GM12878 (cell line): ENCODE results near the gene HHIPL1. TPM values are rescaled to one million over a fixed set of nuclear protein-coding genes. Genes with fewer than 3 reads are reported as not detected.

Source experiments
- ATAC-seq: fragments of 200-7000 bp; cut with Tn5 transposase; 3 replicates; pipeline ENCODE4 v1.9.1; 2020; ENCODE audit warnings: mild to moderate bottlenecking, moderate library complexity
- BruUV-seq: library from RNA; stranded (reverse); fragments of 400-500 nt; replicated peaks from 2 replicates; lab custom pipeline; 2021; lab: Mats Ljungman, UMichigan
- CTCF ChIA-PET: fragments of 300-600 bp; sonication (Branson Sonifier 250); formaldehyde crosslinking; extraction: SDS; loops from one replicate; lab custom pipeline; 2021; ENCODE audit warnings: inconsistent platforms; lab: Yijun Ruan, JAX
- POLR2A ChIA-PET: fragments of 350-600 bp; formaldehyde crosslinking; extraction: SDS; loops from one replicate; lab custom pipeline; 2021; ENCODE audit warnings: inconsistent platforms; lab: Charles Lee
- RAD21 ChIA-PET: fragments of 300-600 bp; sonication (Branson Sonifier 250); formaldehyde crosslinking; loops from one replicate; lab custom pipeline; 2023; ENCODE audit warnings: antibody characterized with exemption; ENCODE audit not compliant: unreplicated experiment; lab: Charles Lee
- SMC1A ChIA-PET: fragments of 300-600 bp; sonication (Branson Sonifier 250); formaldehyde crosslinking; loops from one replicate; lab custom pipeline; 2023; ENCODE audit not compliant: unreplicated experiment, uncharacterized antibody; lab: Charles Lee
- DNase-seq: peaks from one replicate; pipeline ENCODE4 v3.0.0-alpha.2; 2011; ENCODE audit warnings: low read depth, low spot score
- FAIRE-seq: peaks from 3 replicates; lab custom pipeline; 2011; peaks lifted over from hg19 to GRCh38; lab: Jason Lieb, UNC
- H2AFZ ChIP-seq: 2 replicates; pipeline ENCODE4 v1.6.0; 2011; ENCODE audit warnings: low read depth, low read length, control low read depth; ENCODE audit not compliant: control insufficient read depth
- H3K27ac ChIP-seq: 2 replicates; pipeline ENCODE4 v1.5.1; 2011; ENCODE audit warnings: control low read depth; ENCODE audit not compliant: control insufficient read depth, insufficient read depth
- H3K27me3 ChIP-seq, 2 experiments: replicated peaks in 1 of 2; 2 replicates each; pipeline versions ENCODE4 v1.6.0 to v1.6.1; 2011; ENCODE audit warnings: low read length in 1 of 2; ENCODE audit not compliant: control insufficient read depth in 2 of 2, insufficient read depth in 2 of 2
- H3K36me3 ChIP-seq, 2 experiments: 2 replicates each; pipeline ENCODE4 v1.5.1; 2011; ENCODE audit warnings: low read length in 1 of 2; ENCODE audit not compliant: control insufficient read depth in 2 of 2, insufficient read depth in 2 of 2
- H3K4me1 ChIP-seq: 2 replicates; pipeline ENCODE4 v1.6.1; 2011; ENCODE audit warnings: mild to moderate bottlenecking, low read length, moderate library complexity, mixed read lengths; ENCODE audit not compliant: control insufficient read depth, insufficient read depth
- H3K4me2 ChIP-seq: 2 replicates; pipeline ENCODE4 v1.6.0; 2011; ENCODE audit warnings: control low read depth; ENCODE audit not compliant: control insufficient read depth, insufficient read depth
- H3K4me3 ChIP-seq: fragments of 200-600 bp; sonication (generic); 2 replicates; pipeline ENCODE4 v1.5.1; 2016
- H3K79me2 ChIP-seq: 2 replicates; pipeline ENCODE4 v1.6.0; 2011; ENCODE audit warnings: low read length; ENCODE audit not compliant: control insufficient read depth, insufficient read depth
- H3K9ac ChIP-seq: 2 replicates; pipeline ENCODE4 v1.8.0; 2011; ENCODE audit warnings: low read length, control low read depth, mixed read lengths; ENCODE audit not compliant: control insufficient read depth, insufficient read depth
- H3K9me3 ChIP-seq: replicated peaks from 3 replicates; pipeline ENCODE4 v1.5.1; 2011; ENCODE audit warnings: mild to moderate bottlenecking, low read length; ENCODE audit not compliant: control insufficient read depth, insufficient read depth
- H4K20me1 ChIP-seq: 2 replicates; pipeline ENCODE4 v1.6.0; 2011; ENCODE audit not compliant: control insufficient read depth, insufficient read depth
- IKZF2 ChIP-seq, 2 experiments: fragments of 450-650 bp; IDR thresholded peaks; 2 replicates each; pipeline ENCODE4 v1.6.1; 2017; ENCODE audit warnings: mild to moderate bottlenecking in 2 of 2, moderate library complexity in 2 of 2
- PML ChIP-seq: IDR thresholded peaks from 2 replicates; pipeline ENCODE4 v1.6.1; 2012; ENCODE audit warnings: low read length, inconsistent platforms
- REST ChIP-seq: IDR thresholded peaks from 2 replicates; pipeline ENCODE4 v1.6.1; 2012; ENCODE audit warnings: mild to moderate bottlenecking, low read depth, low read length
- WGBS: methylation state at CpG from one replicate; pipeline ENCODE4 v1.1.6; 2016; ENCODE audit warnings: low lambda C conversion rate; ENCODE audit not compliant: insufficient replicate concordance, insufficient coverage; ENCODE audit errors: missing lambda C conversion rate; 5-methylcytosine and 5-hydroxymethylcytosine counted together
- in situ Hi-C: fragments of 300-500 bp; cut with MboI; formaldehyde crosslinking; loops from 9 replicates; pipeline ENCODE4 v1.14.3; 2018; ENCODE audit warnings: mixed read lengths
- intact Hi-C: fragments of 100-400 bp; cut with micrococcal nuclease; formaldehyde crosslinking; loops from one replicate; pipeline ENCODE4 v1.14.2; 2022; ENCODE audit not compliant: unreplicated experiment
- polyA plus RNA-seq, 11 experiments: library from polyadenylated mRNA; depleted of rRNA in 4 of 11; unstranded in 6 of 11; stranded (reverse) in 5 of 11; fragments of >200 nt; fragmentation: Nextera tagmentation in 4 of 11; fragmentation: Illumina TruSeq in 1 of 11; extraction: Ambion mirVana in 4 of 11; extraction: Trizol in 1 of 11; gene quantifications; 1 replicate in 1 of 11; 2 replicates in 10 of 11; pipeline versions ENCODE4 v1.2.1 to v1.2.3, GENCODE V29; 2011 to 2016; ENCODE audit warnings: inconsistent platforms in 2 of 11, missing spikeins in 2 of 11, low read depth in 1 of 11
- total RNA-seq, 4 experiments: library from RNA; depleted of rRNA in 3 of 4; stranded (reverse); fragments of >200 nt in 3 of 4; fragmentation: Illumina TruSeq in 1 of 4; extraction: Trizol in 1 of 4; gene quantifications; 2 replicates each; pipeline versions ENCODE4 v1.2.1 to v1.2.3, GENCODE V29; 2013 to 2021
- TF ChIP-seq, protein P1 (sequence below): fragments of 450-650 bp; IDR thresholded peaks from 2 replicates; pipeline ENCODE4 v1.6.1; 2017; ENCODE audit warnings: borderline replicate concordance

Gene HHIPL1
- total and polyA plus RNA-seq, 10 of the 15 experiments (the other 5 are each of a cell fraction or from before 2014, with no cell fraction given): 0.09 TPM; not detected in 9

DNA sequence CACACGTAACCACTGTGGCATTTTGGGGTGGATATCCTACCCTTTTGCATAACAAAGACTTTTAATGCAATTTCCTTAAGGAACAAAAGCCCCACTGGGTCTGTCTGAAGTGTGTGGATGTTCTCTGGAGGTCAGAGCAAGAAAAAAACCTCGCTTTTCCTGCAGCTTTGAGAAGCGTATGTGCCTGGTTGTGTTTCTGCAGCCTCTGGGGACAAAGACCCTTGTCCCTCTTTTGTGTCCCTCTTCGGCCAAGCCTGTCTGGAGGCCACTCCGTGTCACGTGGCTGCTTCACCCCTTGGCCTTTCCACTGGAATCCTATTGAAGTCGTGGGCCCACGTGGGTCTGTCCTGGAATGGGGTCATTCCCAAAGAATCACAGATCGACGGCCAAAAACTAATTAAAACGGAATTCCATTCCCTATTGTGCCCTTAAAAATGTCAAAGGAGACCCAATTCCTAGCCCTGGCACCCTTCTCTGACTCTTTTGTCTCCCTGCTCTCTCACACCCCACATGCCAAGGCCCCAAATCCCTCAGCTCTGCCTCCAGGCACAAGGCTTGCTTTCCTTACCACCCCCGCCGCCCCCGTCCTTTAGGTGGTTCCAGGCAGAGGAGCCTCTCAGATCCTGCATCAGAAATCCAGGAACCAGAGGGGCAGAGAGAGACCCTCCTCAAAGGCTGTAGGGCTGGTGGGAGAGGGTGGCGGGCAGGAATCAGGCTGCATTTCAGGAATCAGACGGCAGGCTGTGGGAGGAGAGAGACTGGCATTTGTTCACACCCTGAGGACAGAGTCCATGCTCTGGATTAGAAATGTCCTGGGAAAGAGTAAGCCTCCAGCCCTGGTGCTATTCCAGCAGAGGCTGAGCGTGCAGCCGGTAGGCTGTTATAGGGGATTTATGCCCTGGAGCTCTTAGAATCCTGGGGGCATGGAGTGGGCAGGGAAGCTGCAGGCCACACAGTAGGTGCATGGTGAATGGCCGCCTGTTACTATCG lies 26.6 kb downstream of the HHIPL1 start:
- no peak for DNase-seq
- SMC1A ChIA-PET: interaction anchor here (1.2 kb wide), 1 partner anchor 9 kb away, joined by 3 read pairs; no protein-coding TSS in a partner anchor
- H3K27ac ChIP-seq: no peak overlapping the region
- BruUV-seq: no TSS peak
- H3K27me3 ChIP-seq: no peaks in the 10 kb centered on the region
- H3K4me2 ChIP-seq: no peak overlapping the region
- peaks cover 8% of the 10 kb centered on the region for H3K4me1 ChIP-seq
- no peaks in the 10 kb centered on the region for H3K36me3 ChIP-seq
- in situ Hi-C loops: no loop called here
- FAIRE-seq: no peak
- no peak overlapping the region for H3K9ac ChIP-seq
- RAD21 ChIA-PET: no interaction called here
- POLR2A ChIA-PET: no interaction called here
- CTCF ChIA-PET: no interaction called here
- H3K4me3 ChIP-seq: no peak overlapping the region
- no peaks in the 10 kb centered on the region for H4K20me1 ChIP-seq
- no peak for TF ChIP-seq REST
- TF ChIP-seq IKZF2 (IDR thresholded peaks at IDR 0.05): no peak
- TF ChIP-seq PML: no peak
- TF ChIP-seq, protein P1, sequence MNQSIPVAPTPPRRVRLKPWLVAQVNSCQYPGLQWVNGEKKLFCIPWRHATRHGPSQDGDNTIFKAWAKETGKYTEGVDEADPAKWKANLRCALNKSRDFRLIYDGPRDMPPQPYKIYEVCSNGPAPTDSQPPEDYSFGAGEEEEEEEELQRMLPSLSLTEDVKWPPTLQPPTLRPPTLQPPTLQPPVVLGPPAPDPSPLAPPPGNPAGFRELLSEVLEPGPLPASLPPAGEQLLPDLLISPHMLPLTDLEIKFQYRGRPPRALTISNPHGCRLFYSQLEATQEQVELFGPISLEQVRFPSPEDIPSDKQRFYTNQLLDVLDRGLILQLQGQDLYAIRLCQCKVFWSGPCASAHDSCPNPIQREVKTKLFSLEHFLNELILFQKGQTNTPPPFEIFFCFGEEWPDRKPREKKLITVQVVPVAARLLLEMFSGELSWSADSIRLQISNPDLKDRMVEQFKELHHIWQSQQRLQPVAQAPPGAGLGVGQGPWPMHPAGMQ: no peak
- no peaks in the 10 kb centered on the region for H3K9me3 ChIP-seq
- ATAC-seq: no peak
- intact Hi-C loops: no loop called here
- WGBS: 44% methylated on average over 20 of the region's 20 CpGs
- H3K79me2 ChIP-seq: no peaks in the 10 kb centered on the region
- no peak overlapping the region for H2AFZ ChIP-seq
